Smooth muscle cell (in vitro differentiated cells): ENCODE measurements around the gene SOD1. TPM values are rescaled to one million over a fixed set of nuclear protein-coding genes. Genes with fewer than 3 reads are reported as not detected.
"Not testable (repeated sequence)": the region's sequence is repeated elsewhere in the genome, so short reads cannot be mapped to it uniquely, and the experiment has no call there.

Experiments
- DNase-seq: peaks from one replicate; lab custom pipeline; 2025; ENCODE audit not compliant: unreplicated experiment; lab: John Stamatoyannopoulos, UW
- H2AFZ ChIP-seq: fragments of 200-600 bp; sonication (generic); 2 replicates; pipeline ENCODE4 v1.6.0; 2016; ENCODE audit warnings: antibody characterized with exemption, low read depth, mild to moderate bottlenecking
- H3F3A ChIP-seq: fragments of 200-600 bp; sonication (generic); 2 replicates; pipeline ENCODE4 v1.6.0; 2017; ENCODE audit warnings: antibody characterized with exemption, low read depth
- H3K27ac ChIP-seq: fragments of 200-600 bp; sonication (generic); 2 replicates; pipeline ENCODE4 v1.5.1; 2016; ENCODE audit warnings: low read depth, mild to moderate bottlenecking
- H3K27me3 ChIP-seq: fragments of 200-600 bp; sonication (generic); 2 replicates; pipeline ENCODE4 v1.6.1; 2016; ENCODE audit warnings: low read depth, mild to moderate bottlenecking
- H3K36me3 ChIP-seq: fragments of 200-600 bp; sonication (generic); 2 replicates; pipeline ENCODE4 v1.5.1; 2016; ENCODE audit warnings: low read depth
- H3K4me1 ChIP-seq: fragments of 200-600 bp; sonication (generic); 2 replicates; pipeline ENCODE4 v1.5.1; 2016; ENCODE audit warnings: low read depth
- H3K4me2 ChIP-seq: fragments of 200-600 bp; sonication (generic); 2 replicates; pipeline ENCODE4 v1.6.0; 2016; ENCODE audit warnings: mild to moderate bottlenecking
- H3K4me3 ChIP-seq: fragments of 200-600 bp; sonication (generic); 2 replicates; pipeline ENCODE4 v1.5.1; 2016; ENCODE audit warnings: mild to moderate bottlenecking
- H3K79me2 ChIP-seq: fragments of 200-600 bp; sonication (generic); 2 replicates; pipeline ENCODE4 v1.6.0; 2016; ENCODE audit warnings: low read depth, mild to moderate bottlenecking
- H3K9ac ChIP-seq: fragments of 200-600 bp; sonication (generic); 2 replicates; pipeline ENCODE4 v1.6.0; 2016; ENCODE audit warnings: low read depth
- H3K9me3 ChIP-seq: fragments of 200-600 bp; sonication (generic); replicated peaks from 2 replicates; pipeline ENCODE4 v1.5.1; 2016; ENCODE audit warnings: low read depth
- H4K20me1 ChIP-seq: fragments of 200-600 bp; sonication (generic); 2 replicates; pipeline ENCODE4 v1.6.0; 2016; ENCODE audit warnings: low read depth
- WGBS: methylation state at CpG from one replicate; pipeline ENCODE4 v1.1.7; 2016; ENCODE audit warnings: low lambda C conversion rate; 5-methylcytosine and 5-hydroxymethylcytosine counted together
- polyA plus RNA-seq: library from polyadenylated mRNA; unstranded; fragments of >200 nt; fragmentation: Nextera tagmentation; extraction: Ambion mirVana; gene quantifications from 2 replicates; pipeline ENCODE4 v1.2.1, GENCODE V29; 2016
- total RNA-seq: library from RNA; depleted of rRNA; stranded (reverse); fragments of >200 nt; gene quantifications from 2 replicates; pipeline ENCODE4 v1.2.3, GENCODE V29; 2014
- TF ChIP-seq, protein P1 (sequence below): fragments of 200-600 bp; sonication (generic); IDR thresholded peaks from 2 replicates; pipeline ENCODE4 v1.5.1; 2017; ENCODE audit warnings: borderline replicate concordance, mild to moderate bottlenecking, antibody characterized with exemption; ENCODE audit not compliant: insufficient read depth, poor library complexity, severe bottlenecking

SOD1 gene
- total and polyA plus RNA-seq, 2 experiments from 2014 or later = 128 to 229 TPM

DNA sequence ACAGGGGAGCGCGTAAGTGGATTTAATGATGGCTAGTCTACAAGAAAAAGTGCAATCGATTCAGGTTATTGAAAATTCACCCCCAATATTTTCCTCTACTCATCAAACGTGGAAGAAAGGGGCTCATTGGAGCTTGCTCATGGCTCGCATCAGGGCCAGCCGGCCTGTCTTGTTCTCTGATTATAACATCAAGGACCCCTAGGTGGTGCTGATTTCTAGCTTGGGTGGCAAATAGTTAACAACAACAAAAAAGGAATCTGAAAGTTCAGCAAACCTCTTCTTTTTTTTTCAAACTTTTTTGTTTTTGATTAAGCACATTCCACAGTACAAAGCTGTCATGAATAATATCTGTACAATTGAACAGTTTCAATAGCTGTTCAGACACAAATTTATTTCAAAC, 35.8 kb upstream of the SOD1 start:
- Histone ChIP-seq H3K4me2 (no peak overlapping the region), H3F3A (no peaks in the 10 kb centered on the region), H3K27ac (no peak overlapping the region), H3K4me1 (no peaks in the 10 kb centered on the region), H4K20me1 (no peaks in the 10 kb centered on the region), H3K27me3 (no peaks in the 10 kb centered on the region), H3K9me3 (no peaks in the 10 kb centered on the region), H3K79me2 (no peaks in the 10 kb centered on the region), H2AFZ (no peak overlapping the region), H3K4me3 (no peak overlapping the region), H3K36me3 (no peaks in the 10 kb centered on the region), H3K9ac (no peak overlapping the region)
- TF ChIP-seq, protein P1, sequence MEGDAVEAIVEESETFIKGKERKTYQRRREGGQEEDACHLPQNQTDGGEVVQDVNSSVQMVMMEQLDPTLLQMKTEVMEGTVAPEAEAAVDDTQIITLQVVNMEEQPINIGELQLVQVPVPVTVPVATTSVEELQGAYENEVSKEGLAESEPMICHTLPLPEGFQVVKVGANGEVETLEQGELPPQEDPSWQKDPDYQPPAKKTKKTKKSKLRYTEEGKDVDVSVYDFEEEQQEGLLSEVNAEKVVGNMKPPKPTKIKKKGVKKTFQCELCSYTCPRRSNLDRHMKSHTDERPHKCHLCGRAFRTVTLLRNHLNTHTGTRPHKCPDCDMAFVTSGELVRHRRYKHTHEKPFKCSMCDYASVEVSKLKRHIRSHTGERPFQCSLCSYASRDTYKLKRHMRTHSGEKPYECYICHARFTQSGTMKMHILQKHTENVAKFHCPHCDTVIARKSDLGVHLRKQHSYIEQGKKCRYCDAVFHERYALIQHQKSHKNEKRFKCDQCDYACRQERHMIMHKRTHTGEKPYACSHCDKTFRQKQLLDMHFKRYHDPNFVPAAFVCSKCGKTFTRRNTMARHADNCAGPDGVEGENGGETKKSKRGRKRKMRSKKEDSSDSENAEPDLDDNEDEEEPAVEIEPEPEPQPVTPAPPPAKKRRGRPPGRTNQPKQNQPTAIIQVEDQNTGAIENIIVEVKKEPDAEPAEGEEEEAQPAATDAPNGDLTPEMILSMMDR = no peak
- DNase-seq = no peak
- WGBS = 78% methylated on average over 6 of the region's 6 CpGs

DNA sequence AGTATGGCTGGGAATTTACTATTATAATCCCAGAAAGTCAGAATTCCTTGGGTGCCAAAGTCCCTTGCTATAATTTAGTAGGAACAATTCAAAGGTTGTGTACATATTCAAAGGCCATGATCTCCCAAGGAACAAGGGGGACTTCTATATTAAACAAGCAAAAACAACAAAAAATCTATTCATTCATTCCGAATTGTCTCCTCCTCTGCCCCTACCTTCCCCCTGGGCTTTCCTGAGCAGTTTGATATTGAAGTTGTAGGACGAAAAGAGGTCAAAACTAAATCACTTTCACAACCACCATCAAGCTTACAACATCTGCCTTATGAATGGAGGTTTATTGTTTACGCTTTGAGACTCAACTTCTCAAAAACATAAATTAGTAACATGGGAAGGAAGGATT, 35.3 kb upstream of the SOD1 start:
- Histone ChIP-seq H3K4me3 (no peak overlapping the region), H4K20me1 (no peaks in the 10 kb centered on the region), H3K27ac (no peak overlapping the region), H3F3A (no peaks in the 10 kb centered on the region), H3K9ac (no peak overlapping the region), H3K4me2 (no peak overlapping the region), H3K79me2 (no peaks in the 10 kb centered on the region), H2AFZ (no peak overlapping the region), H3K9me3 (no peaks in the 10 kb centered on the region), H3K27me3 (no peaks in the 10 kb centered on the region), H3K36me3 (no peaks in the 10 kb centered on the region), H3K4me1 (no peaks in the 10 kb centered on the region)
- DNase-seq = no peak
- TF ChIP-seq, protein P1 = no peak
- WGBS = 92% methylated on average over 3 of the region's 3 CpGs

DNA sequence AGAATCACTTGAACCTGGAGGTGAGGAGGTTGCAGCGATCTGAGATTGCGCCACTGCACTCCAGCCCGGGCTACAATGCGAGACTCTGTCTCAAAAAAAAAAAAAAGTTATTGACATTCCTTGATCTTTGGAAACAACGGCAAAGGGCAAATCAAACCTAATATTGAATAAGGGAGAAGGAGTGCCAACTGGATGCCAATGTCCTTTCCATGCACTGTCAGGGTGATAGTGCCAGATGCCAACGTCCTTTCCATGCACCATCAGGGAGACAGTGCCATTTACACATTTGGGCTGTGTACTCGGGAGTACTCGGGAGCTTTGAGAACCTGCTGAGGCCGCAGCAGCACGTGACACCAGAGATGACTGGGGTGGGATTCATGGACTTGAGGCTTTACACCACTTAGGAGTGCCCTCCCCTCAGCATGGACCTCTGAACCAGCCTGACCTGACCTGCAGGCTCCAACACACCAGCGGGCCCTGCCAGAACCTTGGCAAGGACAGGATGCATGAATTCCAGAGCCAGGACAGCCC, 34.5 kb upstream of the SOD1 start:
- Histone ChIP-seq H4K20me1 (no peaks in the 10 kb centered on the region), H3K9ac (no peak overlapping the region), H3K4me2 (no peak overlapping the region), H3K27ac (no peak overlapping the region), H2AFZ (no peak overlapping the region), H3K79me2 (no peaks in the 10 kb centered on the region), H3K36me3 (no peaks in the 10 kb centered on the region), H3F3A (no peaks in the 10 kb centered on the region), H3K4me3 (no peak overlapping the region), H3K9me3 (no peaks in the 10 kb centered on the region), H3K27me3 (no peaks in the 10 kb centered on the region), H3K4me1 (no peaks in the 10 kb centered on the region)
- 96% methylated on average over 11 of the region's 11 CpGs for WGBS
- TF ChIP-seq, protein P1 = no peak
- no peak for DNase-seq

DNA sequence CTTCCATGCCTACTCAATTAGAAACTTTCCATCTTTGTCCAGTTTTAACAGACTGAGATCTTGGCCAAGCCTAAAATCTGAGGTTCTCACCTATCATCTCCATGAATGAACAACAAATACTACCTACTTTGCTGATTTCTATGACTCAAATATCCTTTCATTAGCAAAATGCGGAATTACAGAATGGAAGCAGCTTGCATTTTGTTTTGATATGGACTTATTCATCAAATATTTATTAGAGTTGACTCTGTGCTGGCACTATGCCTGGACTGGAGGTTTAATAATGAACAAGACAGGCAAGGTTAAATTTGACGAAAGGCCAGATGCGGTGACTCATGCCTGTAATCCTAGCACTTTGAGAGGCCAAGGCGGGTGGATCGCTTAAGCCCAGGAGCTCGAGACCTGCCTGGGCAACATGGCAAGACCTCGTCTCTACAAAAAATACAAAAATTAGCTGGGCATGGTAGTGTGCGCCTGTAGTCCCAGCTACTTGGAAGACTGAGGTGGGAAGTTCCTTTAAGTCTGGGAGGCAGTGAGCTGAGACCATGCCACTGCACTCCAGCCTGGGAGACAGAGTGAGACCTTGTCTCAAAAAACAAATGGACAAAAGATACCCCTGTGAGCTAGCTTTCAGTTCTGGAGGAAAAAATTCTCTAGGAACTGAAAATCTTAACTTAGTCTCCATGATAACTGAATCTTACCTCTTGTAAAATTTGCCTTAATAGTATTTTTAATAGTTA, 29.4 kb upstream of the SOD1 start:
- H3K79me2 ChIP-seq = no peaks in the 10 kb centered on the region
- no peaks in the 10 kb centered on the region for H3K27me3 ChIP-seq
- no peak overlapping the region for H2AFZ ChIP-seq
- DNase-seq = no peak
- 37% methylated on average over 8 of the region's 8 CpGs for WGBS
- H3K4me1 ChIP-seq = no peaks in the 10 kb centered on the region
- H4K20me1 ChIP-seq = no peaks in the 10 kb centered on the region
- no peaks in the 10 kb centered on the region for H3F3A ChIP-seq
- TF ChIP-seq, protein P1 = no peak
- no peak overlapping the region for H3K9ac ChIP-seq
- no peaks in the 10 kb centered on the region for H3K36me3 ChIP-seq
- H3K4me3 ChIP-seq = no peak overlapping the region
- H3K27ac ChIP-seq = no peak overlapping the region
- peak overlapping the region; percentile 12 for H3K4me2 ChIP-seq
- H3K9me3 ChIP-seq = no peaks in the 10 kb centered on the region

DNA sequence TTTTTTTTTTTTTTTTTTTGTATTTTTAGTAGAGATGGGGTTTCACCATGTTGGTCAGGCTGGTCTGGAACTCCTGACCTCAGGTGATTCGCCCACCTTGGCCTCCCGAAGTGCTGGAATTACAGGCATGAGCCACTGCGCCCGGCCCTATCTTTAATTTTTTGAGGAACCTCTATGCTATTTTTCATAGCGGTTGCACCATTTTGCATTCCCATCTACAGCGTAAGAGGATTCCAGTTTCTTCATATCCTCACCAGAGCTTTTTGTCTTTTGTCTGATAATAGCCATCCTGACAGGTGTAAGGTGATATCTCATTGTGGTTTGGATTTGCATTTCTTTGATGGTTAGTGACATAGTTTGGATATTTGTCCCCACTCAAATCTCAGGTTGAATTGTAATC, 27.6 kb upstream of the SOD1 start:
- DNase-seq, H3F3A ChIP-seq, H3K27me3 ChIP-seq, H3K36me3 ChIP-seq, H3K79me2 ChIP-seq, H3K9me3 ChIP-seq, H3K4me1 ChIP-seq, H3K4me2 ChIP-seq, H2AFZ ChIP-seq, H4K20me1 ChIP-seq, H3K9ac ChIP-seq, H3K4me3 ChIP-seq, H3K27ac ChIP-seq: not testable (repeated sequence)
- 96% methylated on average over 6 of the region's 6 CpGs for WGBS
